ENCODE results near the gene SORCS2. TPM values are rescaled to one million over a fixed set of nuclear protein-coding genes. Genes with fewer than 3 reads are reported as not detected.
A peak's percentile ranks its signal among the peaks of the same experiment; 100 is the strongest.

The SORCS2 gene
- total and polyA plus RNA-seq, 7 donors = 0.18 to 1.5 (median 0.36) TPM

- no peaks in the 10 kb centered on the region for H3K36me3 ChIP-seq (ENCODE audit: insufficient read depth in 1 of 2, low read depth in 1 of 2)
- no peak overlapping the region for H3K27ac ChIP-seq
- 78 to 86% (median 80%) methylated on average over 11 of the region's 11 CpGs for WGBS, 3 donors
- DNase-seq (peak in 1 of 2 donors; percentile 36), ATAC-seq (no peak)
- H3K9me3 ChIP-seq = peaks cover 5% of the 10 kb centered on the region
- H3K4me1 ChIP-seq = no peaks in the 10 kb centered on the region
- no peak overlapping the region for H3K4me3 ChIP-seq
- TF ChIP-seq, protein P1, sequence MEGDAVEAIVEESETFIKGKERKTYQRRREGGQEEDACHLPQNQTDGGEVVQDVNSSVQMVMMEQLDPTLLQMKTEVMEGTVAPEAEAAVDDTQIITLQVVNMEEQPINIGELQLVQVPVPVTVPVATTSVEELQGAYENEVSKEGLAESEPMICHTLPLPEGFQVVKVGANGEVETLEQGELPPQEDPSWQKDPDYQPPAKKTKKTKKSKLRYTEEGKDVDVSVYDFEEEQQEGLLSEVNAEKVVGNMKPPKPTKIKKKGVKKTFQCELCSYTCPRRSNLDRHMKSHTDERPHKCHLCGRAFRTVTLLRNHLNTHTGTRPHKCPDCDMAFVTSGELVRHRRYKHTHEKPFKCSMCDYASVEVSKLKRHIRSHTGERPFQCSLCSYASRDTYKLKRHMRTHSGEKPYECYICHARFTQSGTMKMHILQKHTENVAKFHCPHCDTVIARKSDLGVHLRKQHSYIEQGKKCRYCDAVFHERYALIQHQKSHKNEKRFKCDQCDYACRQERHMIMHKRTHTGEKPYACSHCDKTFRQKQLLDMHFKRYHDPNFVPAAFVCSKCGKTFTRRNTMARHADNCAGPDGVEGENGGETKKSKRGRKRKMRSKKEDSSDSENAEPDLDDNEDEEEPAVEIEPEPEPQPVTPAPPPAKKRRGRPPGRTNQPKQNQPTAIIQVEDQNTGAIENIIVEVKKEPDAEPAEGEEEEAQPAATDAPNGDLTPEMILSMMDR (IDR thresholded peaks at IDR 0.05) = no peak
- no peaks in the 10 kb centered on the region for H3K27me3 ChIP-seq (ENCODE audit: insufficient read depth in 3 of 3, low read length in 2 of 3)
- intact Hi-C loops (cut with DNase I) = no loop called here
These were observed 485.5 kb downstream of the SORCS2 start for GRCh38 chr4:7677799-7678301.

GRCh38 chr4:7678318-7678852 lies 486.0 kb downstream of the SORCS2 start:
- Histone ChIP-seq H3K27me3 (ENCODE audit: insufficient read depth in 3 of 3, low read length in 2 of 3) (no peaks in the 10 kb centered on the region), H3K4me1 (no peaks in the 10 kb centered on the region), H3K9me3 (peaks cover 6% of the 10 kb centered on the region), H3K4me3 (no peak overlapping the region), H3K27ac (no peak overlapping the region), H3K36me3 (ENCODE audit: insufficient read depth in 1 of 2, low read depth in 1 of 2) (no peaks in the 10 kb centered on the region)
- peak in 1 of 2 donors; percentile 1 for DNase-seq
- ATAC-seq = no peak
- TF ChIP-seq, protein P1 (IDR thresholded peaks at IDR 0.05) = no peak
- 86 to 89% (median 87%) methylated on average over 9 of the region's 9 CpGs for WGBS, 3 donors
- intact Hi-C loops (cut with DNase I) = no loop called here

DNA sequence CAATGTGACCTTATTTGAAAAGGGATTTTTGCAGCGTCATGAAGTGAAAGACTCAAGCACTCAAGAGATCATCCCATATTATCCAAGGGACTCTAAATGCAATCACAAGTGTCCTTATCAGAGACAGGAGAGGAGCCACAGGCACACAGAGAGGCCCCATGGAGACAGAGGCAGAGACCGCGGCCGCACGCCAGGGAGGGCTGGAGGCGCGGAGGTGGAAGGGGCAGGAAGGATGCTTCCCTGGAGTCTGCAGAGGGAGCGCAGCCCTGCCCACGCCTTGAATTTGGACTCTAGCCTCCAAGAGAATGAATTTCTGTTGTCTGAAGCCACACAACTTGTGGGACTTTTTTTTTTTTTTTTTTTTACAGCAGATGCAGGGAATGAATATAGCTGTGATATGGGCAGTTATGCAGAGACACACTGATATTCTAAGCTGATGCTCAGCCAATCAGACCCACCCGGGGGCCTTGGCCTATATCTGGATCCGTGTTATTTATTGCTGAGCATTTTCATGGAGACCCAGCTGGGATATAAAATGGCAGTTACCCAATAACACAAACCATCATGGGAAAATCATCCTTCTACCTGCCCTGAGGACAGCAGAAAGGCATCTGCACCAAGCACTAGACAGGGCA lies 487.2 kb downstream of the SORCS2 start:
- no peak overlapping the region for H3K27ac ChIP-seq
- no peak for ATAC-seq
- DNase-seq = peak in 1 of 2 donors; percentile 43
- no peak overlapping the region for H3K4me3 ChIP-seq
- 63 to 67% (median 64%) methylated on average over 11 of the region's 11 CpGs for WGBS, 3 donors
- H3K9me3 ChIP-seq = peaks cover 6% of the 10 kb centered on the region
- no peaks in the 10 kb centered on the region for H3K4me1 ChIP-seq
- intact Hi-C loops (cut with DNase I) = no loop called here
- no peaks in the 10 kb centered on the region for H3K27me3 ChIP-seq (ENCODE audit: insufficient read depth in 3 of 3, low read length in 2 of 3)
- TF ChIP-seq, protein P1 (IDR thresholded peaks at IDR 0.05) = no peak
- H3K36me3 ChIP-seq (ENCODE audit: insufficient read depth in 1 of 2, low read depth in 1 of 2) = no peaks in the 10 kb centered on the region

- H3K27me3 ChIP-seq (ENCODE audit: insufficient read depth in 3 of 3, low read length in 2 of 3) = no peaks in the 10 kb centered on the region
- DNase-seq (no peak), ATAC-seq (no peak)
- H3K4me3 ChIP-seq = no peak overlapping the region
- intact Hi-C loops (cut with DNase I) = no loop called here
- WGBS, 3 donors = 63 to 88% (median 79%) methylated on average over 10 of the region's 10 CpGs
- H3K36me3 ChIP-seq (ENCODE audit: insufficient read depth in 1 of 2, low read depth in 1 of 2) = no peaks in the 10 kb centered on the region
- H3K9me3 ChIP-seq = peaks cover 6% of the 10 kb centered on the region
- TF ChIP-seq, protein P1 (IDR thresholded peaks at IDR 0.05) = no peak
- no peak overlapping the region for H3K27ac ChIP-seq
- H3K4me1 ChIP-seq = no peaks in the 10 kb centered on the region
These were observed 487.8 kb downstream of the SORCS2 start for GRCh38 chr4:7680106-7680505.

Measured in psoas muscle (tissue), 8 donors.